WI38 (cell line): ENCODE measurements around the gene ABCB8.
"Not testable (repeated sequence)": the region's sequence is repeated elsewhere in the genome, so short reads cannot be mapped to it uniquely, and the experiment has no call there.

Experiments
- H3K4me3 ChIP-seq: 2 replicates; pipeline ENCODE4 v1.5.1; 2011; ENCODE audit warnings: low read depth, mild to moderate bottlenecking, control low read depth, low read length
- TF ChIP-seq, protein P1 (sequence below): IDR thresholded peaks from 2 replicates; pipeline ENCODE4 v1.5.1; 2012; ENCODE audit warnings: low read depth, mild to moderate bottlenecking, control low read depth, low read length

The ABCB8 gene

GRCh38 chr7:151024435-151025056 lies 3.7 kb upstream of the ABCB8 start, which contains the start of gene ATG9B:
Gene ATG9B, minus strand, starts transcription at chr7:151024494. Its CDS starts 71 bp downstream, at chr7:151024423.
- H3K4me3 ChIP-seq: no peak within 1 kb of the TSS

DNA sequence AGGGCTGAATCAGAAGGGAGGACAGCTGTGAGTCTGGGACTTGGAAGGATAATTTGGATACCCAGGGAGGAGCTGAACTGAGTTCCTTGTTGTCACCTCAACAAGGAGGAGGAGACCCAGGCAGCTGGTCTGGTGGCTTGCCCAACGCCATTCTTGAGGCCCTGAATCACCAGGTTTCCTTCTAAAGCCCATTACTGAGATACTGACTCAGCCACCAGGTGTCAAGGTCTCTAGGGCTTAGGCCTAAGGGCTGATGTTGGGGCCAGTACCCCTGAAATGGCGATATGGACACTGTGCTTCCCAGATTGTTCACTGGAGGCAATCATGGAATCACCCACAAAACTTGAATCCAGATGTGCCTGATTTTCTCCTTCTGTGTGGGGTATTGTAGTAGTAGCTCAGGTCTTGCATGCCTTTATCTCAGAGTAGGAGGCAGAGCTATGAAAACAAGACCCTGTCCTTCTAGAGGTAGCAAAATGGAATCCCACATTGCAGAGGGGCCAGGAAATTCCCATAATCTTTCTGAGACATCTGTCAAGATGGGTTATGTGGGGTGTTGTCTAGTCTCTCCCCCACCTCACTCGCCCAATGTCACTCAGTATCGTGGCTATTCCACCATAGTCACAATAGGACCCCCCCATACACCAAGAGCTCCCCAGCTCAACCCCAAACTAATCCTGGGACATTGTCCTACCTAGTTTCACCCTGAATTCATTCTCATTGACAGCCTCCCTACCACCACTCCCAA lies 2.2 kb upstream of the ABCB8 start:
- TF ChIP-seq, protein P1, sequence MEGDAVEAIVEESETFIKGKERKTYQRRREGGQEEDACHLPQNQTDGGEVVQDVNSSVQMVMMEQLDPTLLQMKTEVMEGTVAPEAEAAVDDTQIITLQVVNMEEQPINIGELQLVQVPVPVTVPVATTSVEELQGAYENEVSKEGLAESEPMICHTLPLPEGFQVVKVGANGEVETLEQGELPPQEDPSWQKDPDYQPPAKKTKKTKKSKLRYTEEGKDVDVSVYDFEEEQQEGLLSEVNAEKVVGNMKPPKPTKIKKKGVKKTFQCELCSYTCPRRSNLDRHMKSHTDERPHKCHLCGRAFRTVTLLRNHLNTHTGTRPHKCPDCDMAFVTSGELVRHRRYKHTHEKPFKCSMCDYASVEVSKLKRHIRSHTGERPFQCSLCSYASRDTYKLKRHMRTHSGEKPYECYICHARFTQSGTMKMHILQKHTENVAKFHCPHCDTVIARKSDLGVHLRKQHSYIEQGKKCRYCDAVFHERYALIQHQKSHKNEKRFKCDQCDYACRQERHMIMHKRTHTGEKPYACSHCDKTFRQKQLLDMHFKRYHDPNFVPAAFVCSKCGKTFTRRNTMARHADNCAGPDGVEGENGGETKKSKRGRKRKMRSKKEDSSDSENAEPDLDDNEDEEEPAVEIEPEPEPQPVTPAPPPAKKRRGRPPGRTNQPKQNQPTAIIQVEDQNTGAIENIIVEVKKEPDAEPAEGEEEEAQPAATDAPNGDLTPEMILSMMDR: no peak

More at GRCh38 chr7:151024435-151025056, 3.7 kb upstream of the ABCB8 start, which contains the start of gene ATG9B:
- TF ChIP-seq, protein P1: no peak

DNA sequence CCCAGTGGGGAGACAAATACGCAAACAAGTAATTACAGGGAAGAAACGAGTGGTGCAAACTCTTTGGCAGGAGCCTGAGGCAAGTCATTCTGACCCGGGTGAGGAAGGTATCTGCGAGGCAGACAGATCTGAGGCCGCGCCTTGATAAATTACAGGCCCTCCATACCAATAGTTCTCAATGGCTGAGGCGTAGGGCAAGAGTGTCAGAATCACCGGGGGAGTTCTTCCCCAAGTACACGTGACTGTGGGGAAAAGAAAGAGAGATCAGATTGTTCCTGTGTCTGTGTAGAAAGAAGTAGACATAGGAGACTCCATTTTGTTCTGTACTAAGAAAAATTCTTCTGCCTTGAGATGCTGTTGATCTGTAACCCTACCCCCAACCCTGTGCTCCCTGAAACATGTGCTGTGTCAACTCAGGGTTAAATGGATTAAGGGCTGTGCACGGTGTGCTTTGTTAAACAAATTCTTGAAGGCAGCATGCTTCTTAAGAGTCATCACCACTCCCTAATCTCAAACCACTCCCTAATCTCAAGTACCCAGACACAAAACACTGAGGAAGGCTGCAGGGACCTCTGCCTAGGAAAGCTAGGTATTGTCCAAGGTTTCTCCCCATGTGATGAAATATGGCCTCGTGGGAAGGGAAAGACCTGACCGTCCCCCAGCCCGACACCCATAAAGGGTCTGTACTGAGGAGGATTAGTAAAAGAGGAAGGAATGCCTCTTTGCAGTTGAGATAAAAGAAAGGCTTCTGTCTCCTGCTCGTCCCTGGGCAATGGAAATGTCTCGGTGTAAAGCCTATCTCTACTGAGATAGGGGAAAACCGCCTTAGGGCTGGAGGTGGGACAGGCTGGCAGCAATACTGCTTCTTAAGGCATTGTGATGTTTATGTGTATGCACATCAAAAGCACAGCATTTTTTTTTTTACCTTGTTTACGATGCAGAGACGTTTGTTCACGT lies 1.2 kb upstream of the ABCB8 start:
- not testable (repeated sequence) for H3K4me3 ChIP-seq

More for the DNA sequence above, 2.2 kb upstream of the ABCB8 start:
- no peak overlapping the region for H3K4me3 ChIP-seq

DNA sequence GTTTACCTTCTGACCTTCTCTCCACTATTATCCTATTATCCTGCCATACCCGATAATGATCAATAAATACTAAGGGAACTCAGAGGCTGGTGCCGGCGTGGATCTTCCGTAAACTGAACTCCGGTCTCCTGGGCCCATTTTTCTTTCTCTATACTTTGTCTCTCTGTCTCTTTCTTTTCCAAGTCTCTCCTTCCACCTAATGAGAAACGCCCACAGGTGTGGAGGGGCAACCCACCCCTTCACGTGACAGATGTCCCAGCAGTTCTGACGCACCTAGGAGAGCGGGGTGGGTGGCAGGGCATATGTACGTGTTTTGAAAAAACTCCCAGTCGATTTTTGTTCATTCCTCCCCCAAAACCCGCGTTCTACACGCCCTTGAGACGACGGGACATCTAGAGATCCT lies 521 bp upstream of the ABCB8 start:
- H3K4me3 ChIP-seq: peak overlapping the region; percentile 90

- peak overlapping the region; percentile 90 for H3K4me3 ChIP-seq
- TF ChIP-seq, protein P1: no peak
These were observed 775 bp downstream of the ABCB8 start for GRCh38 chr7:151028948-151029501.

- no peak overlapping the region for H3K4me3 ChIP-seq
- TF ChIP-seq, protein P1: no peak
These were observed 2.8 kb downstream of the ABCB8 start for GRCh38 chr7:151031011-151031410.

GRCh38 chr7:151032936-151033863 lies 5.0 kb downstream of the ABCB8 start:
- H3K4me3 ChIP-seq: no peak overlapping the region
- TF ChIP-seq, protein P1: no peak
